ENCODE results near the gene PTPRN2.
"Not testable (repeated sequence)": the region's sequence is repeated elsewhere in the genome, so short reads cannot be mapped to it uniquely, and the experiment has no call there.

Gene PTPRN2

GRCh38 chr7:157850481-157851444 is 736.9 kb downstream of the PTPRN2 start:
- H3K4me3 ChIP-seq (ENCODE audit: low read depth, low read length), result no peak overlapping the region

- H3K4me3 ChIP-seq (ENCODE audit: low read depth, low read length), result no peak overlapping the region
Measured at GRCh38 chr7:157849726-157850125, 737.9 kb downstream of the PTPRN2 start.

GRCh38 chr7:157849341-157849596 is 738.4 kb downstream of the PTPRN2 start:
- no peak overlapping the region for H3K4me3 ChIP-seq (ENCODE audit: low read depth, low read length)

GRCh38 chr7:157848508-157849340 is 738.9 kb downstream of the PTPRN2 start:
- H3K4me3 ChIP-seq (ENCODE audit: low read depth, low read length), result no peak overlapping the region

- H3K4me3 ChIP-seq (ENCODE audit: low read depth, low read length), result not testable (repeated sequence)
Measured at GRCh38 chr7:157847756-157848487, 739.7 kb downstream of the PTPRN2 start.

GRCh38 chr7:157846746-157847145 is 740.9 kb downstream of the PTPRN2 start:
- H3K4me3 ChIP-seq (ENCODE audit: low read depth, low read length), result not testable (repeated sequence)

- H3K4me3 ChIP-seq (ENCODE audit: low read depth, low read length), result no peak overlapping the region
Measured at GRCh38 chr7:157846271-157846670, 741.4 kb downstream of the PTPRN2 start.

GRCh38 chr7:157845203-157845835 is 742.3 kb downstream of the PTPRN2 start:
- H3K4me3 ChIP-seq (ENCODE audit: low read depth, low read length), result no peak overlapping the region

GRCh38 chr7:157844611-157845010 is 743.0 kb downstream of the PTPRN2 start:
- no peak overlapping the region for H3K4me3 ChIP-seq (ENCODE audit: low read depth, low read length)

- H3K4me3 ChIP-seq (ENCODE audit: low read depth, low read length), result no peak overlapping the region
Measured at GRCh38 chr7:157844141-157844540, 743.5 kb downstream of the PTPRN2 start.

GRCh38 chr7:157843336-157844140 is 744.1 kb downstream of the PTPRN2 start:
- no peak overlapping the region for H3K4me3 ChIP-seq (ENCODE audit: low read depth, low read length)

- H3K4me3 ChIP-seq (ENCODE audit: low read depth, low read length), result no peak overlapping the region
Measured at GRCh38 chr7:157841773-157842370, 745.8 kb downstream of the PTPRN2 start.

- no peak overlapping the region for H3K4me3 ChIP-seq (ENCODE audit: low read depth, low read length)
Measured at GRCh38 chr7:157840914-157841772, 746.5 kb downstream of the PTPRN2 start.

- no peak overlapping the region for H3K4me3 ChIP-seq (ENCODE audit: low read depth, low read length)
Measured at GRCh38 chr7:157840174-157840913, 747.3 kb downstream of the PTPRN2 start.

GRCh38 chr7:157839672-157840167 is 747.9 kb downstream of the PTPRN2 start:
- H3K4me3 ChIP-seq (ENCODE audit: low read depth, low read length), result no peak overlapping the region

GRCh38 chr7:157839226-157839625 is 748.4 kb downstream of the PTPRN2 start:
- no peak overlapping the region for H3K4me3 ChIP-seq (ENCODE audit: low read depth, low read length)

GRCh38 chr7:157837561-157837960 is 750.1 kb downstream of the PTPRN2 start:
- no peak overlapping the region for H3K4me3 ChIP-seq (ENCODE audit: low read depth, low read length)

GRCh38 chr7:157837047-157837446 is 750.6 kb downstream of the PTPRN2 start:
- no peak overlapping the region for H3K4me3 ChIP-seq (ENCODE audit: low read depth, low read length)

Measured in iPS-11a (cell line).